Endothelial cell of umbilical vein (primary cell): ENCODE data around the gene HOXB4. TPM values are rescaled to one million over a fixed set of nuclear protein-coding genes. Genes with fewer than 3 reads are reported as not detected.

ENCODE experiments used
- BruUV-seq: library from RNA; stranded (reverse); fragments of 400-500 nt; replicated peaks from 2 replicates; lab custom pipeline; 2021; lab: Mats Ljungman, UMichigan
- CTCF ChIA-PET: fragments of 300-600, 350-600 bp; sonication (Branson Sonifier 250); formaldehyde crosslinking; loops from one replicate; lab custom pipeline; 2021; ENCODE audit warnings: antibody characterized with exemption, inconsistent platforms; lab: Charles Lee
- POLR2A ChIA-PET: fragments of 300-600, 350-600 bp; sonication (Branson Sonifier 250); formaldehyde crosslinking; loops from one replicate; lab custom pipeline; 2021; ENCODE audit warnings: antibody characterized with exemption, inconsistent platforms; lab: Charles Lee
- DNase-seq: peaks from one replicate; pipeline ENCODE4 v3.0.0-alpha.2; 2011; ENCODE audit warnings: low read depth, low spot score
- FAIRE-seq: peaks from 2 replicates; lab custom pipeline; 2011; peaks lifted over from hg19 to GRCh38; lab: Jason Lieb, UNC
- H2AFZ ChIP-seq: 2 replicates; pipeline ENCODE4 v1.6.0; 2012; ENCODE audit warnings: low read depth, low read length, control low read depth, inconsistent platforms
- H3K27ac ChIP-seq: 2 replicates; pipeline ENCODE4 v1.5.1; 2011; ENCODE audit warnings: low read depth, mild to moderate bottlenecking, control low read depth, low read length, moderate library complexity; ENCODE audit not compliant: insufficient read depth
- H3K27me3 ChIP-seq, 2 experiments: 2 replicates each; pipeline versions ENCODE4 v1.6.0 to v1.6.1; 2011; ENCODE audit warnings: low read length in 2 of 2, mixed read lengths in 1 of 2; ENCODE audit not compliant: control insufficient read depth in 2 of 2, insufficient read depth in 2 of 2
- H3K36me3 ChIP-seq, 2 experiments: 2 replicates in 1 of 2; 3 replicates in 1 of 2; pipeline ENCODE4 v1.5.1; 2011; ENCODE audit warnings: low read length in 2 of 2, mild to moderate bottlenecking in 1 of 2, moderate library complexity in 1 of 2; ENCODE audit not compliant: control insufficient read depth in 2 of 2, insufficient read depth in 2 of 2; ENCODE audit errors: extremely low read depth in 1 of 2
- H3K4me1 ChIP-seq: 3 replicates; pipeline ENCODE4 v1.5.1; 2011; ENCODE audit warnings: mild to moderate bottlenecking, low read length; ENCODE audit not compliant: control insufficient read depth, insufficient read depth; ENCODE audit errors: extremely low read depth
- H3K4me2 ChIP-seq: 2 replicates; pipeline ENCODE4 v1.6.1; 2011; ENCODE audit warnings: low read length, control low read depth, mixed read lengths; ENCODE audit not compliant: insufficient read depth
- H3K4me3 ChIP-seq, 3 experiments: fragments of 200-600 bp in 1 of 3; sonication (generic), shearing (Covaris generic) in 1 of 3; replicated peaks in 1 of 3; 2 replicates each; pipeline ENCODE4 v1.5.1; 2011 to 2016; ENCODE audit warnings: control low read depth in 3 of 3, low read length in 3 of 3, mild to moderate bottlenecking in 2 of 3, inconsistent platforms in 1 of 3, low read depth in 1 of 3, moderate library complexity in 1 of 3; ENCODE audit not compliant: insufficient read depth in 1 of 3
- H3K79me2 ChIP-seq: 2 replicates; pipeline ENCODE4 v1.6.0; 2012; ENCODE audit warnings: low read length, inconsistent platforms; ENCODE audit not compliant: control insufficient read depth, insufficient read depth
- H3K9ac ChIP-seq: replicated peaks from 2 replicates; pipeline ENCODE3; 2011; ENCODE audit warnings: low read length, control low read depth; ENCODE audit not compliant: insufficient read depth; ENCODE audit errors: extremely low read depth
- H3K9me1 ChIP-seq: replicated peaks from 3 replicates; pipeline ENCODE4 v1.6.0; 2011; ENCODE audit warnings: mild to moderate bottlenecking, low read length; ENCODE audit not compliant: control insufficient read depth, insufficient read depth; ENCODE audit errors: extremely low read depth
- H3K9me3 ChIP-seq: replicated peaks from 2 replicates; pipeline ENCODE4 v1.5.1; 2012; ENCODE audit warnings: low read length, inconsistent platforms; ENCODE audit not compliant: control insufficient read depth, insufficient read depth
- H4K20me1 ChIP-seq: replicated peaks from 2 replicates; pipeline ENCODE3; 2011; ENCODE audit warnings: mild to moderate bottlenecking, low read length; ENCODE audit not compliant: control insufficient read depth, insufficient read depth; ENCODE audit errors: extremely low read depth
- EZH2 ChIP-seq: IDR thresholded peaks from 2 replicates; pipeline ENCODE4 v1.6.1; 2012; ENCODE audit warnings: borderline replicate concordance, low read depth, mild to moderate bottlenecking, moderate library complexity, low read length, inconsistent platforms; ENCODE audit not compliant: severe bottlenecking
- FOS ChIP-seq: IDR thresholded peaks from 2 replicates; pipeline ENCODE4 v1.6.1; 2011; ENCODE audit warnings: mild to moderate bottlenecking, low read length, moderate library complexity, borderline replicate concordance; ENCODE audit not compliant: insufficient read depth
- GATA2 ChIP-seq: IDR thresholded peaks from 2 replicates; pipeline ENCODE4 v1.7.0; 2011; ENCODE audit warnings: low read depth, mild to moderate bottlenecking, moderate library complexity, mixed read lengths, low read length; ENCODE audit not compliant: insufficient read length, insufficient read depth
- JUN ChIP-seq: IDR thresholded peaks from 2 replicates; pipeline ENCODE4 v1.6.1; 2011; ENCODE audit warnings: borderline replicate concordance, low read depth; ENCODE audit not compliant: insufficient read length, insufficient read depth
- MYC ChIP-seq: IDR thresholded peaks from one replicate; pipeline ENCODE4 v1.6.1; 2011; ENCODE audit warnings: mild to moderate bottlenecking, low read depth, low read length
- POLR2A ChIP-seq: IDR thresholded peaks from 2 replicates; pipeline ENCODE4 v1.6.1; 2012; ENCODE audit warnings: low read depth, mild to moderate bottlenecking, control low read depth, low read length
- POLR2AphosphoS5 ChIP-seq: IDR thresholded peaks from 2 replicates; pipeline ENCODE4 v1.6.1; 2012; ENCODE audit warnings: low read depth, mild to moderate bottlenecking, control low read depth, low read length, moderate library complexity; ENCODE audit not compliant: insufficient read depth
- dilution Hi-C: fragments of 300-500 bp; cut with MboI; formaldehyde crosslinking; loops from one replicate; pipeline ENCODE4 v1.15.0; 2019; ENCODE audit warnings: low sequenced_read_pairs; ENCODE audit not compliant: extremely low pct_ligation_motif_present
- intact Hi-C: fragments of 100-400 bp; cut with micrococcal nuclease; formaldehyde crosslinking; loops from one replicate; pipeline ENCODE4 v1.10.0; 2022
- polyA plus RNA-seq, 4 experiments: library from polyadenylated mRNA; depleted of rRNA in 3 of 4; stranded (reverse) in 3 of 4; unstranded in 1 of 4; fragments of >200 nt; gene quantifications; 2 replicates each; pipeline versions ENCODE4 v1.2.1 to v1.2.3, GENCODE V29; 2011 to 2012; ENCODE audit warnings: missing spikeins in 1 of 4
- total RNA-seq: library from RNA; stranded (reverse); gene quantifications from 2 replicates; pipeline ENCODE4 v1.2.3, GENCODE V29; 2021
- TF ChIP-seq, protein P1 (sequence below), 2 donors: IDR thresholded peaks; 1 replicate in 1 of 2; 2 replicates in 1 of 2; pipeline ENCODE4 v1.5.1; 2011; ENCODE audit warnings: low read length in 2 of 2, mild to moderate bottlenecking in 2 of 2, moderate library complexity in 2 of 2, control low read depth in 1 of 2, inconsistent platforms in 1 of 2, low read depth in 1 of 2; ENCODE audit not compliant: insufficient read depth in 1 of 2; ENCODE audit errors: extremely low read depth in 1 of 2
- TF ChIP-seq, protein P2 (sequence below): IDR thresholded peaks from 2 replicates; pipeline ENCODE4 v1.6.1; 2011; ENCODE audit not compliant: insufficient read depth, insufficient read length

The HOXB4 gene
- total and polyA plus RNA-seq, 2 donors (not counting 3 experiments of a cell fraction or from before 2014, with no cell fraction given): 4.6 to 13.1 TPM

GRCh38 chr17:48617471-48618255 lies 39.5 kb upstream of the HOXB4 start:
- Histone ChIP-seq H3K9me1 (no peaks in the 10 kb centered on the region), H3K4me1 (peaks cover 31% of the 10 kb centered on the region), H3K9me3 (no peaks in the 10 kb centered on the region), H3K27me3 (peaks cover 59 to 72% of the 10 kb centered on the region in 2 experiments), H3K27ac (no peak overlapping the region), H3K36me3 (no peaks in the 10 kb centered on the region), H3K9ac (no peak overlapping the region), H3K79me2 (peaks cover 2% of the 10 kb centered on the region), H4K20me1 (no peaks in the 10 kb centered on the region), H3K4me3 (no peak overlapping the region), H3K4me2 (peak overlapping the region; percentile 13), H2AFZ (no peak overlapping the region)
- dilution Hi-C loops: no loop called here
- FAIRE-seq (no peak), DNase-seq (no peak)
- ChIA-PET CTCF (interaction anchor here (0.7 to 6.3 kb wide), 27 partner anchors 8 to 599 kb away, joined by 3 to 45 read pairs (median 6); no protein-coding TSS in a partner anchor), POLR2A (interaction anchor here (0.6 kb wide), 1 partner anchor 391 kb away, joined by 3 read pairs; no protein-coding TSS in a partner anchor)
- no TSS peak for BruUV-seq
- TF ChIP-seq EZH2: peak; percentile 98
- TF ChIP-seq POLR2A: no peak
- intact Hi-C loops: loop anchor here (1.0 to 5.0 kb wide), 8 partner anchors 125 to 592 kb away; no protein-coding TSS in a partner anchor

- CTCF ChIA-PET: interaction anchor here (0.8 to 4.9 kb wide), 15 partner anchors 7 to 591 kb away, joined by 3 to 37 read pairs (median 10); no protein-coding TSS in a partner anchor
- H3K27ac ChIP-seq: no peak overlapping the region
- H3K9me3 ChIP-seq: no peaks in the 10 kb centered on the region
- intact Hi-C loops: loop anchor here (5.0 kb wide), 2 partner anchors 465 to 480 kb away; no protein-coding TSS in a partner anchor
- no peak overlapping the region for H3K9ac ChIP-seq
- no TSS peak for BruUV-seq
- no peaks in the 10 kb centered on the region for H4K20me1 ChIP-seq
- peaks cover 51 to 65% of the 10 kb centered on the region in 2 experiments for H3K27me3 ChIP-seq
- H3K79me2 ChIP-seq: peaks cover 4% of the 10 kb centered on the region
- DNase-seq (no peak), FAIRE-seq (no peak)
- H3K4me2 ChIP-seq: no peak overlapping the region
- H3K9me1 ChIP-seq: no peaks in the 10 kb centered on the region
- no peak overlapping the region for H2AFZ ChIP-seq
- H3K36me3 ChIP-seq: no peaks in the 10 kb centered on the region
- no peak overlapping the region for H3K4me3 ChIP-seq
- H3K4me1 ChIP-seq: peaks cover 34% of the 10 kb centered on the region
- TF ChIP-seq MYC: no peak
- no peak for TF ChIP-seq POLR2A
- TF ChIP-seq, protein P1, sequence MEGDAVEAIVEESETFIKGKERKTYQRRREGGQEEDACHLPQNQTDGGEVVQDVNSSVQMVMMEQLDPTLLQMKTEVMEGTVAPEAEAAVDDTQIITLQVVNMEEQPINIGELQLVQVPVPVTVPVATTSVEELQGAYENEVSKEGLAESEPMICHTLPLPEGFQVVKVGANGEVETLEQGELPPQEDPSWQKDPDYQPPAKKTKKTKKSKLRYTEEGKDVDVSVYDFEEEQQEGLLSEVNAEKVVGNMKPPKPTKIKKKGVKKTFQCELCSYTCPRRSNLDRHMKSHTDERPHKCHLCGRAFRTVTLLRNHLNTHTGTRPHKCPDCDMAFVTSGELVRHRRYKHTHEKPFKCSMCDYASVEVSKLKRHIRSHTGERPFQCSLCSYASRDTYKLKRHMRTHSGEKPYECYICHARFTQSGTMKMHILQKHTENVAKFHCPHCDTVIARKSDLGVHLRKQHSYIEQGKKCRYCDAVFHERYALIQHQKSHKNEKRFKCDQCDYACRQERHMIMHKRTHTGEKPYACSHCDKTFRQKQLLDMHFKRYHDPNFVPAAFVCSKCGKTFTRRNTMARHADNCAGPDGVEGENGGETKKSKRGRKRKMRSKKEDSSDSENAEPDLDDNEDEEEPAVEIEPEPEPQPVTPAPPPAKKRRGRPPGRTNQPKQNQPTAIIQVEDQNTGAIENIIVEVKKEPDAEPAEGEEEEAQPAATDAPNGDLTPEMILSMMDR (IDR thresholded peaks at IDR 0.05; ENCODE audit: extremely low read depth in 1 of 2, insufficient read depth in 1 of 2, low read depth in 1 of 2, low read length in 2 of 2): no peak
- TF ChIP-seq, protein P2, sequence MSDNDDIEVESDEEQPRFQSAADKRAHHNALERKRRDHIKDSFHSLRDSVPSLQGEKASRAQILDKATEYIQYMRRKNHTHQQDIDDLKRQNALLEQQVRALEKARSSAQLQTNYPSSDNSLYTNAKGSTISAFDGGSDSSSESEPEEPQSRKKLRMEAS: no peak
- no peak for TF ChIP-seq GATA2
- TF ChIP-seq FOS: no peak
- no peak for TF ChIP-seq JUN
- TF ChIP-seq EZH2: no peak
- no peak for TF ChIP-seq POLR2AphosphoS5
- POLR2A ChIA-PET: no interaction called here
- dilution Hi-C loops: no loop called here
These were observed 38.7 kb upstream of the HOXB4 start for GRCh38 chr17:48616717-48617470.
